Thyroid gland (tissue), 4 donors: ENCODE measurements around the gene KRT38. TPM values are rescaled to one million over a fixed set of nuclear protein-coding genes. Genes with fewer than 3 reads are reported as not detected.

Experiments used
- DNase-seq, 2 donors: peaks; one replicate each; pipeline ENCODE4 v3.0.0-alpha.2; 2019
- H3K27ac ChIP-seq, 3 donors: fragments of 200-600 bp; sonication (generic); 1 replicate in 2 of 3; 2 replicates in 1 of 3; pipeline ENCODE4 v1.5.1; 2016 to 2019; ENCODE audit warnings: mild to moderate bottlenecking in 1 of 3, moderate library complexity in 1 of 3
- H3K27me3 ChIP-seq: fragments of 200-600 bp; sonication (generic); one replicate; pipeline ENCODE4 v1.5.1; 2019
- H3K36me3 ChIP-seq, 2 donors: fragments of 200-600 bp; sonication (generic); one replicate each; pipeline ENCODE4 v1.5.1; 2016 to 2019
- H3K4me1 ChIP-seq, 2 donors: fragments of 200-600 bp; sonication (generic); one replicate each; pipeline ENCODE4 v1.5.1; 2017 to 2019
- H3K4me3 ChIP-seq, 3 donors: fragments of 200-600 bp; sonication (generic); replicated peaks in 1 of 3; 1 replicate in 2 of 3; 2 replicates in 1 of 3; pipeline ENCODE4 v1.5.1; 2016; ENCODE audit warnings: mild to moderate bottlenecking in 1 of 3
- H3K9me3 ChIP-seq: fragments of 200-600 bp; sonication (generic); one replicate; pipeline ENCODE4 v1.5.1; 2017
- POLR2A ChIP-seq, 2 donors: fragments of 450-650 bp; IDR thresholded peaks; one replicate each; pipeline ENCODE4 v1.6.1; 2017; ENCODE audit warnings: antibody characterized with exemption in 2 of 2, mild to moderate bottlenecking in 2 of 2, moderate library complexity in 1 of 2
- WGBS, 2 donors: methylation state at CpG; one replicate each; pipeline ENCODE4 v1.1.5; 2017; 5-methylcytosine and 5-hydroxymethylcytosine counted together
- intact Hi-C: fragments of 100-400 bp; cut with DNase I; formaldehyde crosslinking; loops from one replicate; pipeline ENCODE4 v1.15.1; 2023
- total RNA-seq, 4 donors: library from RNA; depleted of rRNA; stranded (reverse); fragments of >200 nt; gene quantifications; one replicate each; pipeline ENCODE4 v1.2.3, GENCODE V29; 2016
- TF ChIP-seq, protein P1 (sequence below), 6 experiments: fragments of 200-600 bp in 3 of 6; fragments of 450-650 bp in 3 of 6; sonication (generic) in 3 of 6; IDR thresholded peaks; one replicate each; pipeline ENCODE4 v1.5.1; 2016 to 2019; ENCODE audit warnings: antibody characterized with exemption in 6 of 6, mild to moderate bottlenecking in 2 of 6, inconsistent platforms in 1 of 6, moderate library complexity in 1 of 6

The KRT38 gene
- total RNA-seq, 4 donors from 2014 or later, result not detected

DNA sequence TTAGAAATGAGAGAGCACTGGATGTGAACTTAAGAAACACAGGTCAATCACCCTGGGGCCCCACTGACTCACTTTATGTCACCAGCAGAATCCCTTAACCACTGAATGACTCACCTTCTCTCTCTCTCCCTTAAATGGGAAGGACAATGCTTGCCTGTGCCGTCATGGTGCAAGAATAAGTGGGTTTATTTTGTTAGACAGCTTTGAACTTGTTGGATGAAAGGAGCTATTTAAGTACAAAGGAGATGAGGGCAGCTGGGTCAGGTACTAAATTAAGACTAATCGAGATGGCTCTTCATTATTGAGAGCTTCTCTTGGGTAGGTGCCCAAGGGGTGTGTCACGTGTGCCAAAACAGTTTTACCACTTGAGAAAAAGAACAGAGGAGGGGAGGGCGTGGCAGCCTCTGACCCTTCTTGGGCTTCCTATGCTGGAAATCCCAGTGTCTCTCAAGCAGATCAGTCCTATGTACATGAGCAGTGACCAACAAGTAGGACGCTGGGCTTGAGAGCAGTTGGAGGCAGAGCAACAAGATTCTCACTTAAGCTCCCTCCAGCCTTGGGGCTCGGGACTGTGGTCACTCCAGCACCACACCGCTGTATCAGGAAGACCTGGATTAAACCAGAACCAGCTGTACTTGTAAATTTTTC lies 36.6 kb downstream of the KRT38 start:
- H3K27me3 ChIP-seq, result no peaks in the 10 kb centered on the region
- H3K9me3 ChIP-seq, result no peaks in the 10 kb centered on the region
- 40 to 41% methylated on average over 7 of the region's 7 CpGs for WGBS, 2 donors
- peaks cover 3 to 10% of the 10 kb centered on the region in 2 donors for H3K4me1 ChIP-seq
- DNase-seq, result peak; percentile 22 to 75
- H3K27ac ChIP-seq, result no peak overlapping the region
- TF ChIP-seq, protein P1, sequence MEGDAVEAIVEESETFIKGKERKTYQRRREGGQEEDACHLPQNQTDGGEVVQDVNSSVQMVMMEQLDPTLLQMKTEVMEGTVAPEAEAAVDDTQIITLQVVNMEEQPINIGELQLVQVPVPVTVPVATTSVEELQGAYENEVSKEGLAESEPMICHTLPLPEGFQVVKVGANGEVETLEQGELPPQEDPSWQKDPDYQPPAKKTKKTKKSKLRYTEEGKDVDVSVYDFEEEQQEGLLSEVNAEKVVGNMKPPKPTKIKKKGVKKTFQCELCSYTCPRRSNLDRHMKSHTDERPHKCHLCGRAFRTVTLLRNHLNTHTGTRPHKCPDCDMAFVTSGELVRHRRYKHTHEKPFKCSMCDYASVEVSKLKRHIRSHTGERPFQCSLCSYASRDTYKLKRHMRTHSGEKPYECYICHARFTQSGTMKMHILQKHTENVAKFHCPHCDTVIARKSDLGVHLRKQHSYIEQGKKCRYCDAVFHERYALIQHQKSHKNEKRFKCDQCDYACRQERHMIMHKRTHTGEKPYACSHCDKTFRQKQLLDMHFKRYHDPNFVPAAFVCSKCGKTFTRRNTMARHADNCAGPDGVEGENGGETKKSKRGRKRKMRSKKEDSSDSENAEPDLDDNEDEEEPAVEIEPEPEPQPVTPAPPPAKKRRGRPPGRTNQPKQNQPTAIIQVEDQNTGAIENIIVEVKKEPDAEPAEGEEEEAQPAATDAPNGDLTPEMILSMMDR (IDR thresholded peaks at IDR 0.05), result no peak
- TF ChIP-seq POLR2A (IDR thresholded peaks at IDR 0.05), result no peak
- no peak overlapping the region for H3K4me3 ChIP-seq
- intact Hi-C loops, result no loop called here
- no peaks in the 10 kb centered on the region for H3K36me3 ChIP-seq

DNA sequence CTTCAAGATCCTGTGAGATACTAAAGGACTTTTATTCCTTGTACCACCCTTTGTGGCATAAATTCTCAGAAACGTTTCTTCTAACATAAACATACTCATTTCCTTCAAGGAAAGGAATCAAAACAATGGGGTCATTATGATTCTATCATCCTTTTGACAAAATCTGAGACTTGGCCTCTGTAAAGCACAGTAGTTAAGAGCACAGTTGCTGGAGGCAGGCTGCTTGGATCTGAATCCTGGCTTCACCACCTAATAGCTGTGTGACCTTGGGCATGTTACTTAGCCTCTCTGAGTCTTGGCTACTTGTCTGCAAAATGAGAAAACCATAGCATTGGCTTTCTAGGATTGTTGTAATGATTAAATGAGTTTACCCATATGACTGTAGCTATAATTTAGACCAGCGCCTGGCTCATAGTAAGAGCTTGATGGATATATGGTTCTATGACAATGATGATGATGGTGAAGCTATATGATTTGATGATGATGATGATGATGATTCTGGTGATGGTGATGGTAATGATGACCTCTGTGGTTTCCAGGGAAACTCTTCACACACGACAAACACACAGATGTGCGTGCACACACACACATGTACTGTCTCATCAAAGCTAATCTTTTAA lies 37.3 kb downstream of the KRT38 start:
- H3K27me3 ChIP-seq, result no peaks in the 10 kb centered on the region
- intact Hi-C loops, result no loop called here
- TF ChIP-seq POLR2A (IDR thresholded peaks at IDR 0.05), result no peak
- H3K27ac ChIP-seq, result no peak overlapping the region
- H3K36me3 ChIP-seq, result no peaks in the 10 kb centered on the region
- no peak for DNase-seq
- H3K4me3 ChIP-seq, result no peak overlapping the region
- WGBS, 2 donors, result 72 to 77% methylated on average over 4 of the region's 4 CpGs
- peaks cover 3 to 10% of the 10 kb centered on the region in 2 donors for H3K4me1 ChIP-seq
- no peaks in the 10 kb centered on the region for H3K9me3 ChIP-seq

DNA sequence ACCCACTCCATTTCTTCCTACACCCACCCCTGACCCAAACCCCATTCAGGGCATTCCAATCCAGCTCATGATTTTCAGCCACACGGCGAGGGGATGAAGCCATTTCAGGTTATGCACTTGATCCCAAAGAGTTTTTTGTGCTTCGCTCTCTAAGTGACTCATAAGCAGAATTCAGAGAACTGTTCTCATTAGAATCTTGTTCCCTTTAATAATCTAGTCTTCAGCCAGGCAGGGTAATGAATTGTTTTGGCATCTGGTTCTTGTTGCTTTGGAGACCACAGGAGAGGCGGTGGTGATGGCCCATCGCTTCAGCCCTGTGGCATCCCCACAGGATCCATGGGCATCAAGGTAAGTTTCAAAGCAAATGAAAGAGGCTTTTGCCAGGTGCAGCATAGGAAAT lies 38.6 kb downstream of the KRT38 start:
- Histone ChIP-seq H3K4me3 (no peak overlapping the region), H3K27me3 (no peaks in the 10 kb centered on the region), H3K9me3 (no peaks in the 10 kb centered on the region), H3K4me1 (peaks cover 3 to 10% of the 10 kb centered on the region in 2 donors), H3K27ac (no peak overlapping the region), H3K36me3 (no peaks in the 10 kb centered on the region)
- no peak for DNase-seq
- intact Hi-C loops, result no loop called here
- TF ChIP-seq, protein P1 (IDR thresholded peaks at IDR 0.05), result no peak
- TF ChIP-seq POLR2A (IDR thresholded peaks at IDR 0.05), result no peak
- 94% methylated on average over 5 of the region's 5 CpGs for WGBS, 2 donors

DNA sequence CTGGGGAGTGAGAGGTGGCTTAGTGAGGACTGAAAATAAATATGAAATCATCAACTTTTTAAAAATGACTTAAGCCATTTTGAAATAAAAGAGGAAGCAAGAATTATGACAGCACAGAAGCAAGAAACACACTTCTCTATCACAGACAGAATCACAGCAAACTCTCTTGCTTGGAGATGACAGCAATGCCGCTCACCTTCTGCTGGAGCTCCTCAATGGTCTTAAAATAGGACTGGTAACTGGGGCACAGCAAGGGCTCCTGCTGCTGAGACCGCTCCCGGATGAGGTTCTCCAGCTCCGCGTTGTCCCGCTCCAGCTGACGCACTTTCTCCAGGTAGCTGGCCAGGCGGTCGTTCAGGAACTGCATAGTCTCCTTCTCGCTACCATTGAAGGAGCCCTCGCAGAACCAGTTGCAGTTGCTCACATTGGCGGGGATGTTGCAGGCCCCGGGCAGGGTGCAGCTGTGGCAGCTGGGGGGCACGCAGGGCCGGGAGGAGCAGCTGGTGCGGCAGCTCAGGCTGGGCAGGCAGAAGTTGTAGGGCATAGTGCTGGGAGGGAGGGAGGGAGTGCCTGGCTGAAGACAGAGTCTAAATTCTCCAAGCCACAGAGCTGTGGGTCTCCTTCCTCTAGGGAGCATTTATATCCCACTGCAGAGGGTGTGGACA lies 43.7 kb downstream of the KRT38 start, which contains the start of gene KRT31:
Gene KRT31 (minus strand): TSS at position 613 of the 665 bp plus-strand sequence. CDS start 69 bp downstream, at position 544.
- WGBS, 2 donors, result 83 to 95% methylated on average over 7 to 16 of the region's 16 CpGs
- Histone ChIP-seq H3K27ac (no peak within 1 kb of the TSS), H3K27me3 (no peaks in the 10 kb centered on the region), H3K4me1 (no peaks in the 10 kb centered on the region), H3K4me3 (no peak within 1 kb of the TSS), H3K9me3 (no peaks in the 10 kb centered on the region), H3K36me3 (no peaks in the 10 kb centered on the region)
- intact Hi-C loops, result no loop called here
- no peak for DNase-seq
- no peak for TF ChIP-seq POLR2A (IDR thresholded peaks at IDR 0.05)
- TF ChIP-seq, protein P1 (IDR thresholded peaks at IDR 0.05), result no peak

DNA sequence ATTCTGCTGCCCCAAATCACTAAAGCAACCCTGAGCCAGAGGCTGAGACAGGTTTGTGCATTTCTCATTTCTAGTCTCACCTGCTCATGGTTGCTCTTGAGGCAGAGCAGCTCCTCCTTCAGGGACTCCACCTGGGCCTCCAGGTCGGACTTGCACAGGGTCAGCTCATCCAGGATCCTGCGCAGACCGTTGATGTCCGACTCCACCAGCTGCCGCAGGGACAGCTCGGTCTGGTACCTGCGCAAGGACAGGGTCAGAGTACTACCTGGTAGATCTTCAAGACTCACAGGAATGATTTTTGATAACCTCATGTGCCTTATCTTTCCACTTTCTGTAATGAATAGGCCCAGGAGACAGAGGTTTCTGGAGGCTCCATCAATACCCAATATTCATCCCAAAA lies 44.4 kb downstream of the KRT38 start:
- H3K36me3 ChIP-seq, result no peaks in the 10 kb centered on the region
- 95% methylated on average over 7 of the region's 7 CpGs; no CpG with 5 or more reads in 1 of the 2 donors for WGBS, 2 donors
- no peaks in the 10 kb centered on the region for H3K9me3 ChIP-seq
- H3K4me3 ChIP-seq, result no peak overlapping the region
- H3K4me1 ChIP-seq, result no peaks in the 10 kb centered on the region
- intact Hi-C loops, result no loop called here
- no peaks in the 10 kb centered on the region for H3K27me3 ChIP-seq
- TF ChIP-seq, protein P1 (IDR thresholded peaks at IDR 0.05), result no peak
- no peak for TF ChIP-seq POLR2A (IDR thresholded peaks at IDR 0.05)
- H3K27ac ChIP-seq, result no peak overlapping the region
- no peak for DNase-seq
